Activated CD8-positive, alpha-beta memory T cell treated with anti-CD3 and anti-CD28 coated beads, Interleukin-2, amount 50 U/mL, for 4 hours (primary cell): ENCODE data around the gene UGGT2.
"Not testable (repeated sequence)": the region's sequence is repeated elsewhere in the genome, so short reads cannot be mapped to it uniquely, and the experiment has no call there.

Source experiments
- DNase-seq: peaks from one replicate; pipeline ENCODE4 v3.0.0-alpha.2; 2020

Gene UGGT2, protein sequence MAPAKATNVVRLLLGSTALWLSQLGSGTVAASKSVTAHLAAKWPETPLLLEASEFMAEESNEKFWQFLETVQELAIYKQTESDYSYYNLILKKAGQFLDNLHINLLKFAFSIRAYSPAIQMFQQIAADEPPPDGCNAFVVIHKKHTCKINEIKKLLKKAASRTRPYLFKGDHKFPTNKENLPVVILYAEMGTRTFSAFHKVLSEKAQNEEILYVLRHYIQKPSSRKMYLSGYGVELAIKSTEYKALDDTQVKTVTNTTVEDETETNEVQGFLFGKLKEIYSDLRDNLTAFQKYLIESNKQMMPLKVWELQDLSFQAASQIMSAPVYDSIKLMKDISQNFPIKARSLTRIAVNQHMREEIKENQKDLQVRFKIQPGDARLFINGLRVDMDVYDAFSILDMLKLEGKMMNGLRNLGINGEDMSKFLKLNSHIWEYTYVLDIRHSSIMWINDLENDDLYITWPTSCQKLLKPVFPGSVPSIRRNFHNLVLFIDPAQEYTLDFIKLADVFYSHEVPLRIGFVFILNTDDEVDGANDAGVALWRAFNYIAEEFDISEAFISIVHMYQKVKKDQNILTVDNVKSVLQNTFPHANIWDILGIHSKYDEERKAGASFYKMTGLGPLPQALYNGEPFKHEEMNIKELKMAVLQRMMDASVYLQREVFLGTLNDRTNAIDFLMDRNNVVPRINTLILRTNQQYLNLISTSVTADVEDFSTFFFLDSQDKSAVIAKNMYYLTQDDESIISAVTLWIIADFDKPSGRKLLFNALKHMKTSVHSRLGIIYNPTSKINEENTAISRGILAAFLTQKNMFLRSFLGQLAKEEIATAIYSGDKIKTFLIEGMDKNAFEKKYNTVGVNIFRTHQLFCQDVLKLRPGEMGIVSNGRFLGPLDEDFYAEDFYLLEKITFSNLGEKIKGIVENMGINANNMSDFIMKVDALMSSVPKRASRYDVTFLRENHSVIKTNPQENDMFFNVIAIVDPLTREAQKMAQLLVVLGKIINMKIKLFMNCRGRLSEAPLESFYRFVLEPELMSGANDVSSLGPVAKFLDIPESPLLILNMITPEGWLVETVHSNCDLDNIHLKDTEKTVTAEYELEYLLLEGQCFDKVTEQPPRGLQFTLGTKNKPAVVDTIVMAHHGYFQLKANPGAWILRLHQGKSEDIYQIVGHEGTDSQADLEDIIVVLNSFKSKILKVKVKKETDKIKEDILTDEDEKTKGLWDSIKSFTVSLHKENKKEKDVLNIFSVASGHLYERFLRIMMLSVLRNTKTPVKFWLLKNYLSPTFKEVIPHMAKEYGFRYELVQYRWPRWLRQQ (N-terminal part only)

GRCh38 chr13:96053003-96053703 is at the start of gene UGGT2:
Gene UGGT2, minus strand, starts transcription at chr13:96053401. Its CDS starts 89 bp downstream, at chr13:96053312.
- DNase-seq, result no peak

DNA sequence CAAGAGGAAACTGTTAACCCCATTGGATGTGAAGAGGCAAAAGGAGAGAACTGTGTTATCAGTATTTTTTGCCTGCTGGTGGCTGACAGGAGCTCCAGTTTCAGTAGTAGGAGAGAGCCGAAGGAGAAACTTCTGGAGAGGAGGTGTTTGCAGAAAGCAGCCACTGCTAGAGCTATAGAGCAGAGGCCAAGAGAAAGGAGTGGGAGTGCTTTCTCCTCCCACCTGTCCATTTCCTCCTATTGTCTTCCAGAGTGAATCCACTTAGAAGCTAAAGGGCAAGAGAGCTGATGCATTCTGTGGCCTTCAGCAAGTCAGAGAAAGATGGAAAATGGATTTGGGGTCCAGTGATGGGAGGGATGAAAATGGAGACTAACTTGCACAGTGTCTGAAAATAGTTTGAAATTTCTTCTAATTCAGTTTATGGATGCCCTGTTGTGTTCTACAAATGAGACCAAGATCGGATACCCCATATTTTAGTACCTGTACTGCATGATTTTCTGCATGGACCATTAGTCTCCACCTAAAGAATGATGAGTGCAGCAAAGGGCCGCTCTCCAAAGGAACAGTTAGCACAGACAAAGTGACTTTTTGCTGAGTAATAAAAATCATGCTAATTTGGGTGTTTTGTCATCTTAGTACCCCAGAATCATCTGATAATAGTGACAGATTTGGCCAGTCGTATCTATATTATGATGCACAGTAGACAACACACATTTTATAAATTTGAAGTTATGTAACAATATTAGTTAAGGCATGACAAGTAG is 47.4 kb upstream of the UGGT2 start:
- DNase-seq, result no peak

GRCh38 chr13:96093296-96094006 is 40.2 kb upstream of the UGGT2 start:
- no peak for DNase-seq

GRCh38 chr13:96091164-96092117 is 38.2 kb upstream of the UGGT2 start:
- DNase-seq, result no peak

GRCh38 chr13:96090240-96091101 is 37.3 kb upstream of the UGGT2 start:
- no peak for DNase-seq

GRCh38 chr13:96089749-96090239 is 36.6 kb upstream of the UGGT2 start, which contains the start of gene HS6ST3:
Gene HS6ST3, plus strand, starts transcription at chr13:96090107.
- no peak for DNase-seq

- DNase-seq, result no peak
These were observed 35.9 kb upstream of the UGGT2 start for GRCh38 chr13:96089139-96089538.

- no peak for DNase-seq
These were observed 33.5 kb upstream of the UGGT2 start for GRCh38 chr13:96086736-96087135.

DNA sequence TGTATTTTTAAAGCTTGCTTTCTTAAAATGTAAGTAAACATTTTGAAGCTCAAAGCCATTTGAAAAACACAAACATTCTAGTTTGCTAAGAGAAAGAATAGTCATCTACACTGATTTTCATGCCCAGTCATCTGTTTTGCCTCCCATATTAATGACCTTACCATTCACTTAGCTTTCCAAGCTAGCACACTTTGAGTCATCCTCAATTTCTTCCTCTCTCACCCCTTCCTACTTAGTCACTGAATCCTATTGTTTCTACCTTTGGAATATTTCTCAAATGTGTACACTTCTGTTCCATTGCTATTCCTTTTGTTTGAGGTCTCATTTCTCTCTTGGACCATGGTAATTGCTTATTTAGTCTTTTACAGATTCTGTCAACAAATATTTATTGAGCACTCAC is 29.4 kb upstream of the UGGT2 start:
- no peak for DNase-seq

GRCh38 chr13:96081888-96082287 is 28.7 kb upstream of the UGGT2 start:
- DNase-seq, result no peak

GRCh38 chr13:96080676-96081075 is 27.5 kb upstream of the UGGT2 start:
- no peak for DNase-seq

DNA sequence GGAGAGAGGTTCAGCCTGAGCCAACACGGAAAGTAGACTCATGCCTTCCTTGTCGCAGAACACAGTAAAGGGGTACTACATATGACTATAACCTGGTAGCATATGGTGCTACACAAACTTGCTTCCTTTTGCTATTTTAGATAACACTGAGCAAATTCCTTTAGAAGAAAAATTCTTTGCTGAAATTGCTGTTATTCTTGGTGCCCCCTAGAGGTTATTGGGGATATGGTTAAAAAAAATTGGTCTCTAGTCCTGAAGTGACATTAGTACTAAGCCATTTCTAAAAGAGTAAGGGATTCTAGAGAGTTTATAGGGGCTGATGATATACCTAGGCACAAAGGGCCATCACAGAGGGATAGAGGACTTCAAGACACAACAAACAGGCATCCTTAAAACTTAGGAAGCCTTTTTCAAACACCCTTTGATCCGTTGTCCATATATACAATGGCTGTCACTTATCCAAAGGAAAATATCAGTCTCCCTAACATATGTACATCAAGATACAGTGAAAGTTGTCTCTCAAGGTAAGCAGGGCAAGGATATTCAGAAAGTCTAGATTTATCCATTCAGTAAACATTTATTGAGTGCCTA is 22.8 kb upstream of the UGGT2 start:
- DNase-seq, result no peak

GRCh38 chr13:96072392-96072791 is 19.2 kb upstream of the UGGT2 start:
- no peak for DNase-seq

DNA sequence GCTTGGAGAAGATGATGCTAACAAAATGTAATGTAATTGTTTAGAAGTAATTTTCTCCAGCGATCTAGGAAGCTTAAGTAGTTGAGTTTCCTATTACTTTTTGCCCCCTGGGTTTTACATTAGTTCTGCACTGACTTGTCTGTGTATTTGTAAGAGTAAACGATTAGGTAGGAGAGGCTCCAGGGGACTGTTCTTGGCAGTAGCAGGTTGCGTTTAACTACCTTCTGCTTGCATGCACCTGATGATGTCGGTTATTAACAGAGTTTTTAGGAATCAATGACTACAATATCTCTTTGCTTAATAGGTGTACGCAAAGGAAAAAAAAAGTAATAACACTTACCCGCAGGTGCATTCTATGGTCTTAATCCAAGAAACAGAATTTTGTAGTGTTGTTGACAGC is 18.3 kb upstream of the UGGT2 start:
- DNase-seq, result no peak

DNA sequence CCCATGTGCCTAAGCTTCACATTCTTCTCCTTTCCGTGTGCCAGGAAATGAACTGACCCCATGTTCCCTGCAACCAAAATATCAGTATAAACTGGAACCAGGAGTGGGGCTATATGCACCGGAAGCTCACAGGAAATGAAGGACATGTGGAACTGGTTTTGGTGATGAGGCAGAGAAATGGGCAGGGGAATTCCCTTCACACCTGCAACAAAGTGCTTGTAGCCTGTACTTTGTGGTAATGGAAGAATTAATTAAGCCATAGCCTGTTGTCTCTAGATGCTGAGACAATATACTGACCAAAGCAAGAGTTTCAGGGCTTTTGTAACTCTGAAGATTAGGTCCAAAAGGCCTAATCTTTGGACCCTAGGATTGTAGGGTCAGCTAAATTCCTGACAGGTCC is 15.5 kb upstream of the UGGT2 start:
- DNase-seq, result no peak

- no peak for DNase-seq
These were observed 12.6 kb upstream of the UGGT2 start for GRCh38 chr13:96065849-96066248.

GRCh38 chr13:96052656-96053002 is 572 bp downstream of the UGGT2 start:
- DNase-seq, result no peak

GRCh38 chr13:96051946-96052345 is 1.3 kb downstream of the UGGT2 start:
- not testable (repeated sequence) for DNase-seq
